COLO829 (cell line): ENCODE data around the gene PTF1A.
"Not testable (repeated sequence)": the region's sequence is repeated elsewhere in the genome, so short reads cannot be mapped to it uniquely, and the experiment has no call there.

Experiments
- DNase-seq: peaks from one replicate; pipeline ENCODE4 v3.0.0; 2012; ENCODE audit warnings: low spot score

Gene PTF1A

GRCh38 chr10:23203369-23204325, 11.5 kb downstream of the PTF1A start:
- DNase-seq: no peak

- DNase-seq: no peak
Measured at GRCh38 chr10:23204773-23205172, 12.7 kb downstream of the PTF1A start.

- DNase-seq: no peak
Measured at GRCh38 chr10:23205972-23206642, 14.0 kb downstream of the PTF1A start.

GRCh38 chr10:23217471-23217870, 25.4 kb downstream of the PTF1A start:
- DNase-seq: no peak

- no peak for DNase-seq
Measured at GRCh38 chr10:23230582-23230981, 38.5 kb downstream of the PTF1A start.

GRCh38 chr10:23238015-23238414, 45.9 kb downstream of the PTF1A start:
- DNase-seq: no peak

- DNase-seq: not testable (repeated sequence)
Measured at GRCh38 chr10:23241779-23242178, 49.7 kb downstream of the PTF1A start.
